GM12865 (cell line): ENCODE results near the gene PSMD9.
A peak's percentile ranks its signal among the peaks of the same experiment; 100 is the strongest.

Source experiments
- DNase-seq: peaks from one replicate; pipeline ENCODE4 v3.0.0; 2010; ENCODE audit warnings: low read depth
- H3K4me3 ChIP-seq: 2 replicates; pipeline ENCODE4 v1.5.1; 2011; ENCODE audit warnings: mild to moderate bottlenecking, low read depth, low read length, control low read depth
- CTCF ChIP-seq: IDR thresholded peaks from 2 replicates; pipeline ENCODE4 v1.5.1; 2011; ENCODE audit warnings: low read length, control low read depth, low read depth, inconsistent platforms; ENCODE audit not compliant: insufficient read depth; ENCODE audit errors: missing control alignments

Gene PSMD9

GRCh38 chr12:121911824-121912585 is 23.4 kb downstream of the PSMD9 start:
- H3K4me3 ChIP-seq: no peak overlapping the region
- DNase-seq: peak; percentile 61
- TF ChIP-seq CTCF: no peak

GRCh38 chr12:121915841-121916321 is 27.3 kb downstream of the PSMD9 start:
- TF ChIP-seq CTCF: no peak
- no peak overlapping the region for H3K4me3 ChIP-seq

GRCh38 chr12:121916719-121917118 is 28.1 kb downstream of the PSMD9 start:
- peak; percentile 20 for TF ChIP-seq CTCF
- H3K4me3 ChIP-seq: no peak overlapping the region
- peak; percentile 27 for DNase-seq

More at GRCh38 chr12:121915841-121916321, 27.3 kb downstream of the PSMD9 start:
- no peak for DNase-seq

GRCh38 chr12:121917950-121918678 is 29.5 kb downstream of the PSMD9 start, which contains the start of gene CFAP251:
TSS of gene CFAP251 (plus strand) at chr12:121918592. CDS start at chr12:121921306, 2,714 bp downstream.
- DNase-seq: peak; percentile 93
- peak; percentile 3 for TF ChIP-seq CTCF
- H3K4me3 ChIP-seq: peak within 1 kb of the TSS; percentile 50

- peak overlapping the region; percentile 50 for H3K4me3 ChIP-seq
- no peak for TF ChIP-seq CTCF
- no peak for DNase-seq
These were observed 30.1 kb downstream of the PSMD9 start for GRCh38 chr12:121918679-121919038.

- TF ChIP-seq CTCF: no peak
- no peak for DNase-seq
- H3K4me3 ChIP-seq: no peak overlapping the region
These were observed 32.5 kb downstream of the PSMD9 start for GRCh38 chr12:121921066-121921465.
